NCI-H146 treated with DMSO at 0.1 percent for 48 hours (cell line): Measurements from ENCODE around the gene PDIA2.
"Not testable (repeated sequence)": the region's sequence is repeated elsewhere in the genome, so short reads cannot be mapped to it uniquely, and the experiment has no call there.

Experiments
- DNase-seq: peaks from one replicate; lab custom pipeline; 2025; ENCODE audit not compliant: unreplicated experiment; lab: John Stamatoyannopoulos, UW

The PDIA2 gene

GRCh38 chr16:324451-325334 is 41.7 kb downstream of the PDIA2 start:
- DNase-seq = peak; percentile 69

- no peak for DNase-seq
Observed at GRCh38 chr16:325375-326145, 42.6 kb downstream of the PDIA2 start.

GRCh38 chr16:330741-331140 is 47.8 kb downstream of the PDIA2 start:
- no peak for DNase-seq

GRCh38 chr16:331181-331814 is 48.3 kb downstream of the PDIA2 start:
- not testable (repeated sequence) for DNase-seq

- no peak for DNase-seq
Observed at GRCh38 chr16:333406-334094, 50.6 kb downstream of the PDIA2 start.

- DNase-seq = not testable (repeated sequence)
Observed at GRCh38 chr16:334164-334832, 51.3 kb downstream of the PDIA2 start.

- DNase-seq = not testable (repeated sequence)
Observed at GRCh38 chr16:334861-335632, 52.1 kb downstream of the PDIA2 start.

- no peak for DNase-seq
Observed at GRCh38 chr16:336269-336668, 53.3 kb downstream of the PDIA2 start.
